GM21367 (cell line): ENCODE measurements around the gene CYP2C18.
"Not testable (repeated sequence)": the region's sequence is repeated elsewhere in the genome, so short reads cannot be mapped to it uniquely, and the experiment has no call there.

ENCODE experiments used
- ATAC-seq: cut with Tn5 transposase; IDR thresholded peaks from one replicate; pipeline ENCODE4 v1.9.1; 2021; ENCODE audit not compliant: unreplicated experiment

The CYP2C18 gene

GRCh38 chr10:94683214-94684054 lies at the start of gene CYP2C18:
Gene CYP2C18 (plus strand): TSS chr10:94683729. CDS start chr10:94683820, 91 bp downstream.
- ATAC-seq: no peak

GRCh38 chr10:94638097-94638496 lies 45.4 kb upstream of the CYP2C18 start:
- ATAC-seq: not testable (repeated sequence)

GRCh38 chr10:94639902-94640301 lies 43.6 kb upstream of the CYP2C18 start:
- ATAC-seq: no peak

GRCh38 chr10:94640562-94640961 lies 43.0 kb upstream of the CYP2C18 start:
- no peak for ATAC-seq

- no peak for ATAC-seq
These were observed 42.0 kb upstream of the CYP2C18 start for GRCh38 chr10:94641480-94641879.

GRCh38 chr10:94644352-94644751 lies 39.2 kb upstream of the CYP2C18 start:
- no peak for ATAC-seq

- peak; percentile 81 for ATAC-seq
These were observed 38.2 kb upstream of the CYP2C18 start for GRCh38 chr10:94645285-94645684.

GRCh38 chr10:94655201-94655600 lies 28.3 kb upstream of the CYP2C18 start:
- ATAC-seq: not testable (repeated sequence)

- not testable (repeated sequence) for ATAC-seq
These were observed 20.5 kb upstream of the CYP2C18 start for GRCh38 chr10:94663061-94663460.

- no peak for ATAC-seq
These were observed 17.0 kb upstream of the CYP2C18 start for GRCh38 chr10:94666391-94667102.

GRCh38 chr10:94673614-94674321 lies 9.8 kb upstream of the CYP2C18 start:
- no peak for ATAC-seq

GRCh38 chr10:94676496-94676895 lies 7.0 kb upstream of the CYP2C18 start:
- no peak for ATAC-seq

GRCh38 chr10:94677691-94678090 lies 5.8 kb upstream of the CYP2C18 start:
- no peak for ATAC-seq

GRCh38 chr10:94678475-94678874 lies 5.1 kb upstream of the CYP2C18 start:
- ATAC-seq: no peak

- no peak for ATAC-seq
These were observed 3.0 kb upstream of the CYP2C18 start for GRCh38 chr10:94680544-94680943.

GRCh38 chr10:94682636-94683035 lies 893 bp upstream of the CYP2C18 start:
- ATAC-seq: not testable (repeated sequence)

GRCh38 chr10:94687625-94688248 lies 4.2 kb downstream of the CYP2C18 start:
- ATAC-seq: no peak

GRCh38 chr10:94706089-94706488 lies 22.6 kb downstream of the CYP2C18 start:
- ATAC-seq: no peak

GRCh38 chr10:94710578-94710977 lies 27.0 kb downstream of the CYP2C18 start:
- no peak for ATAC-seq

- no peak for ATAC-seq
These were observed 42.3 kb downstream of the CYP2C18 start for GRCh38 chr10:94725871-94726270.

GRCh38 chr10:94735197-94735596 lies 51.7 kb downstream of the CYP2C18 start:
- ATAC-seq: no peak
